Spleen (tissue), 7 donors: ENCODE measurements around the gene HAUS3.

Source experiments
- CTCF ChIP-seq, 11 experiments: fragments of 200-600 bp in 7 of 11; fragments of 450-650 bp in 4 of 11; sonication (generic) in 4 of 11; IDR thresholded peaks in 8 of 11; conservative IDR thresholded peaks in 3 of 11; 1 replicate in 7 of 11; 2 replicates in 4 of 11; pipeline versions ENCODE4 v1.4.0 to v1.8.0; 2016 to 2021; ENCODE audit warnings: antibody characterized with exemption in 11 of 11, inconsistent platforms in 4 of 11, mild to moderate bottlenecking in 1 of 11
- POLR2A ChIP-seq, 3 donors: fragments of 450-650 bp; IDR thresholded peaks; one replicate each; pipeline ENCODE4 v1.5.1; 2017; ENCODE audit warnings: antibody characterized with exemption in 3 of 3, mild to moderate bottlenecking in 1 of 3
- donor health status: DM: no; HTN: no; CAD: no; lungs with moderate emphysema.
- donor health status: DM: no; HTN: no; CAD: no.
- donor health status: DM: no; HTN: no; CAD: no.

DNA sequence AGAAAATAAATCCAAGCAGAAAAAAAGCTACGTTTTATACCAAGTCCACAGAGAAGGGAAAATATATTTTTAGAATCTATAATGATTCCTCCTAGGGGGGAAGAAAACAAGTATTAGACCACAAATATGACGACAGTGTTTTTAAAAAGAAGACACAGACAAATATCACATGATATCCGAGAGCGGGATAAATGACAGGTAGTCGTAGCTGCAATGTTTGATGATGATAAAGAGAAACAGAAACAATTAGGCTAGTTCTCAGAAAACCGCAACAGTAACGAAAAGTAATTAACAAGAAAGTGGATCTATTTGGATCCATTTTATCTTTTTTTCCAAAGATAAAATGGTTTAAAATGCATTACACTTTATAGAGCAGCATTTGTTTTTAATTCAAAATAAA, 918 bp downstream of the HAUS3 start:
- no peak for TF ChIP-seq POLR2A (IDR thresholded peaks at IDR 0.05)
- TF ChIP-seq CTCF (IDR thresholded peaks at IDR 0.05 in 8 of 11, conservative IDR thresholded peaks at IDR 0.05 in 3 of 11): no peak
